HUES48 (cell line): ENCODE data around the gene THSD4.
"Not testable (repeated sequence)": the region's sequence is repeated elsewhere in the genome, so short reads cannot be mapped to it uniquely, and the experiment has no call there.

Experiments
- H3K27ac ChIP-seq: one replicate; pipeline ENCODE4 v1.7.0; 2013; ENCODE audit warnings: low read depth, low read length, inconsistent platforms
- H3K27me3 ChIP-seq: 2 replicates; pipeline ENCODE4 v1.6.1; 2013; ENCODE audit warnings: mild to moderate bottlenecking, low read length; ENCODE audit not compliant: control insufficient read depth, insufficient read depth
- H3K36me3 ChIP-seq: 2 replicates; pipeline ENCODE4 v1.6.1; 2013; ENCODE audit warnings: low read length; ENCODE audit not compliant: control insufficient read depth, insufficient read depth
- H3K4me1 ChIP-seq: 2 replicates; pipeline ENCODE4 v1.6.1; 2013; ENCODE audit warnings: mild to moderate bottlenecking, low read length; ENCODE audit not compliant: control insufficient read depth, insufficient read depth
- H3K4me3 ChIP-seq: 2 replicates; pipeline ENCODE4 v1.5.1; 2013; ENCODE audit warnings: mild to moderate bottlenecking, low read depth, low read length
- H3K9ac ChIP-seq: 2 replicates; pipeline ENCODE4 v1.6.1; 2013; ENCODE audit warnings: mild to moderate bottlenecking, low read depth, low read length, moderate library complexity
- H3K9me3 ChIP-seq: 2 replicates; pipeline ENCODE4 v1.6.1; 2013; ENCODE audit warnings: low read length; ENCODE audit not compliant: control insufficient read depth, insufficient read depth

The THSD4 gene

GRCh38 chr15:71124937-71125790, 9.9 kb downstream of the THSD4 start:
- Histone ChIP-seq H3K27ac (no peak overlapping the region), H3K4me1 (no peaks in the 10 kb centered on the region; the same call in 1 of the 2 replicates), H3K27me3 (no peaks in the 10 kb centered on the region), H3K4me3 (no peak overlapping the region), H3K36me3 (no peaks in the 10 kb centered on the region), H3K9ac (no peak overlapping the region), H3K9me3 (no peaks in the 10 kb centered on the region)

GRCh38 chr15:71125831-71126450, 10.7 kb downstream of the THSD4 start:
- Histone ChIP-seq H3K9ac (no peak overlapping the region), H3K4me3 (no peak overlapping the region), H3K9me3 (no peaks in the 10 kb centered on the region), H3K4me1 (no peaks in the 10 kb centered on the region), H3K27me3 (no peaks in the 10 kb centered on the region), H3K36me3 (no peaks in the 10 kb centered on the region), H3K27ac (no peak overlapping the region)

GRCh38 chr15:71127083-71127482, 11.8 kb downstream of the THSD4 start:
- H3K4me3 ChIP-seq: no peak overlapping the region
- no peak overlapping the region for H3K27ac ChIP-seq
- H3K4me1 ChIP-seq: no peaks in the 10 kb centered on the region
- H3K9ac ChIP-seq: no peak overlapping the region
- no peaks in the 10 kb centered on the region for H3K27me3 ChIP-seq
- no peaks in the 10 kb centered on the region for H3K36me3 ChIP-seq
- H3K9me3 ChIP-seq: no peaks in the 10 kb centered on the region

- H3K9me3 ChIP-seq, H3K9ac ChIP-seq, H3K27me3 ChIP-seq, H3K36me3 ChIP-seq, H3K27ac ChIP-seq, H3K4me3 ChIP-seq, H3K4me1 ChIP-seq: not testable (repeated sequence)
Observed at GRCh38 chr15:71128159-71128558, 12.9 kb downstream of the THSD4 start.

GRCh38 chr15:71128939-71129562, 13.8 kb downstream of the THSD4 start:
- Histone ChIP-seq H3K4me1 (peaks cover 8% of the 10 kb centered on the region; the same call in 1 of the 2 replicates), H3K27me3 (no peaks in the 10 kb centered on the region), H3K36me3 (no peaks in the 10 kb centered on the region), H3K4me3 (no peak overlapping the region), H3K9ac (no peak overlapping the region), H3K27ac (no peak overlapping the region), H3K9me3 (no peaks in the 10 kb centered on the region)

GRCh38 chr15:71129669-71130068, 14.4 kb downstream of the THSD4 start:
- H3K4me1 ChIP-seq: peaks cover 8% of the 10 kb centered on the region; the same call in 1 of the 2 replicates
- H3K4me3 ChIP-seq: no peak overlapping the region
- H3K36me3 ChIP-seq: no peaks in the 10 kb centered on the region
- no peaks in the 10 kb centered on the region for H3K27me3 ChIP-seq
- H3K27ac ChIP-seq: no peak overlapping the region
- H3K9ac ChIP-seq: no peak overlapping the region
- H3K9me3 ChIP-seq: no peaks in the 10 kb centered on the region

GRCh38 chr15:71131601-71132362, 16.5 kb downstream of the THSD4 start:
- Histone ChIP-seq H3K27me3 (no peaks in the 10 kb centered on the region), H3K4me3 (no peak overlapping the region), H3K9ac (no peak overlapping the region), H3K36me3 (no peaks in the 10 kb centered on the region), H3K4me1 (peaks cover 13% of the 10 kb centered on the region; the same call in 1 of the 2 replicates), H3K9me3 (no peaks in the 10 kb centered on the region), H3K27ac (no peak overlapping the region)

GRCh38 chr15:71133747-71134472, 18.6 kb downstream of the THSD4 start:
- Histone ChIP-seq H3K4me3 (no peak overlapping the region), H3K27me3 (no peaks in the 10 kb centered on the region), H3K9ac (no peak overlapping the region), H3K36me3 (no peaks in the 10 kb centered on the region), H3K27ac (no peak overlapping the region), H3K9me3 (no peaks in the 10 kb centered on the region), H3K4me1 (peaks cover 17% of the 10 kb centered on the region; the same call in 1 of the 2 replicates)

GRCh38 chr15:71136159-71136783, 21.0 kb downstream of the THSD4 start:
- Histone ChIP-seq H3K36me3 (no peaks in the 10 kb centered on the region), H3K27ac (peak overlapping the region; percentile 14), H3K9me3 (no peaks in the 10 kb centered on the region), H3K4me3 (no peak overlapping the region), H3K9ac (no peak overlapping the region), H3K4me1 (peaks cover 17% of the 10 kb centered on the region; the same call in 1 of the 2 replicates), H3K27me3 (no peaks in the 10 kb centered on the region)
